Measurements from ENCODE around the gene CD27. TPM values are rescaled to one million over a fixed set of nuclear protein-coding genes. Genes with fewer than 3 reads are reported as not detected.

The CD27 gene
- total and polyA plus RNA-seq, 2 of the 8 experiments (the other 6 are each of a cell fraction or from before 2014, with no cell fraction given), result 0.28 to 0.39 TPM

DNA sequence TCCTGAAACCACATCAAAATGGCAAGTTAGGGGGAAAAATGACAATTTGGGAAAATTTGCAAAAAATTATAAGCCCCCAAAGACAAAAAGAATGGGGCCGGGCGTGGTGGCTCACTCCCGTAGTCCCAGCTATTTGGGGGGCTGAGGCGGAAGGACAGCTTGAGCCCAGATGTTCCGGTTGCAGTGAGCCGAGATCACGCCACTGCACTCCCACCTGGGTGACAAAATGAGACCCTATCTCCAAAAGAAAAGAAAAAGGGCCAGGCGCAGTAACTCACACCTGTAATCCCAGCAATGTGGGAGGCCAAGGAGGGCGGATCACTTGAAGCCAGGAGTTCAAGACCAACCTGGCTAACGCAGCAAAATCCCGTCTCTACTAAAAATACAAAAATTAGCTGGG is 27.7 kb downstream of the CD27 start:
- CTCF ChIA-PET (ENCODE audit: partially characterized antibody), result interaction anchor here (1.0 to 1.1 kb wide), 2 partner anchors 12 to 71 kb away, joined by 3 read pairs; no protein-coding TSS in a partner anchor
- Histone ChIP-seq H3K4me3 (ENCODE audit: extremely low read depth in 1 of 4, insufficient read depth in 2 of 4, low read depth in 3 of 4, low read length in 4 of 4) (no peak overlapping the region), H3K18ac (ENCODE audit: extremely low read depth, low read length) (no peak overlapping the region), H3K9ac (replicated peaks in 1 of 4; ENCODE audit: extremely low read depth in 1 of 4, low read depth in 3 of 4, low read length in 3 of 4) (no peak overlapping the region), H4K20me1 (replicated peaks in 1 of 2; ENCODE audit: control insufficient read depth in 1 of 2, insufficient read depth in 2 of 2, low read length in 2 of 2) (peaks cover 0 to 7% of the 10 kb centered on the region in 2 experiments), H4K5ac (ENCODE audit: insufficient read length, low read depth, low read length) (no peak overlapping the region), H3K23me2 (ENCODE audit: low read depth, low read length) (peaks cover 12% of the 10 kb centered on the region), H3K14ac (ENCODE audit: insufficient read length) (no peak overlapping the region), H3K9me3 (ENCODE audit: insufficient read depth in 2 of 2, low read depth in 1 of 2, low read length in 1 of 2) (peaks cover 0 to 10% of the 10 kb centered on the region in 2 experiments; a peak in 2 of 4 replicates), H3K36me3 (ENCODE audit: control insufficient read depth in 2 of 4, insufficient read depth in 4 of 4, low read length in 3 of 4) (no peaks in the 10 kb centered on the region; a peak in 1 of 8 replicates), H3K4ac (replicated peaks; ENCODE audit: insufficient read length, low read depth, low read length) (no peak overlapping the region), H3K4me2 (ENCODE audit: insufficient read depth in 1 of 2, low read depth in 2 of 2, low read length in 2 of 2) (no peak overlapping the region), H3K79me2 (ENCODE audit: control insufficient read depth in 1 of 2, insufficient read depth in 2 of 2, low read length in 2 of 2) (peaks cover 0 to 15% of the 10 kb centered on the region in 2 experiments; a peak in 2 of 4 replicates), H2BK20ac (ENCODE audit: low read length) (no peak overlapping the region), H4K8ac (ENCODE audit: extremely low read depth, insufficient read depth, low read length) (no peak overlapping the region), H4K91ac (replicated peaks; ENCODE audit: insufficient read length, low read length) (no peak overlapping the region), H3K27me3 (replicated peaks in 1 of 4; ENCODE audit: control insufficient read depth in 3 of 4, extremely low read depth in 1 of 4, insufficient read depth in 3 of 4, low read length in 3 of 4) (no peaks in the 10 kb centered on the region; a peak in 1 of 7 replicates), H2AK5ac (ENCODE audit: low read depth, low read length) (no peak overlapping the region), H3K4me1 (replicated peaks in 1 of 4; ENCODE audit: control insufficient read depth in 3 of 4, insufficient read depth in 4 of 4, low read length in 3 of 4) (peaks cover 3 to 7% (median 3%) of the 10 kb centered on the region in 4 experiments; a peak in 3 of 7 replicates), H3K27ac (ENCODE audit: low read depth, low read length) (no peak overlapping the region), H3K23ac (ENCODE audit: insufficient read length) (no peak overlapping the region), H2BK15ac (ENCODE audit: low read length) (no peak overlapping the region), H2BK5ac (ENCODE audit: low read depth, low read length) (no peak overlapping the region), H3K79me1 (ENCODE audit: low read depth, low read length) (peaks cover 4% of the 10 kb centered on the region), H2BK12ac (ENCODE audit: low read depth, low read length) (no peak overlapping the region), H2AFZ (ENCODE audit: low read length) (no peak overlapping the region), H3K56ac (replicated peaks; ENCODE audit: insufficient read length, low read depth, low read length) (no peak overlapping the region), H2BK120ac (replicated peaks; ENCODE audit: low read depth, low read length) (no peak overlapping the region)
- POLR2A ChIA-PET (ENCODE audit: partially characterized antibody), result interaction anchor here (4.8 to 6.1 kb wide), 2 partner anchors 14 to 63 kb away, joined by 78 to 84 read pairs; partner anchors contain the start of gene GAPDH
- FAIRE-seq, result no peak
- DNase-seq (ENCODE audit: low read depth in 1 of 2, low spot score in 2 of 2), result no peak
- 87% methylated on average over 11 of the region's 11 CpGs; no CpG with 5 or more reads in 1 of the 2 experiments for WGBS, 2 experiments (ENCODE audit: extremely low coverage in 1 of 2, insufficient coverage in 1 of 2, insufficient read length in 1 of 2, insufficient replicate concordance in 2 of 2, low coverage in 1 of 2, low lambda C conversion rate in 2 of 2, missing lambda C conversion rate in 1 of 2)
- TF ChIP-seq SUZ12 (IDR thresholded peaks at IDR 0.05; ENCODE audit: low read length) (no peak), BRCA1 (IDR thresholded peaks at IDR 0.05; ENCODE audit: low read depth, low read length) (no peak), HDAC6 (IDR thresholded peaks at IDR 0.05; ENCODE audit: low read depth, low read length) (no peak)
